SU-DHL-6 (cell line): ENCODE data around the gene PLA2G4F.

ENCODE experiments used
- H2AFZ ChIP-seq: fragments of 200-600 bp; sonication (generic); 2 replicates; pipeline ENCODE4 v1.6.1; 2014; ENCODE audit warnings: low read depth, mild to moderate bottlenecking, moderate library complexity, mixed read lengths, antibody characterized with exemption, low read length; ENCODE audit not compliant: severe bottlenecking
- H3F3A ChIP-seq: fragments of 200-600 bp; shearing (Covaris generic); 2 replicates; pipeline ENCODE4 v1.6.0; 2016; ENCODE audit warnings: antibody characterized with exemption, mild to moderate bottlenecking; ENCODE audit not compliant: insufficient read depth
- H3K27ac ChIP-seq: fragments of 200-600 bp; sonication (generic); 2 replicates; pipeline ENCODE4 v1.5.1; 2016; ENCODE audit warnings: low read depth, mild to moderate bottlenecking, low read length, moderate library complexity, mixed read lengths
- H3K27me3 ChIP-seq: fragments of 200-600 bp; sonication (generic), shearing (Covaris generic); 2 replicates; pipeline ENCODE4 v1.6.0; 2014; ENCODE audit warnings: mild to moderate bottlenecking, low read length
- H3K36me3 ChIP-seq: fragments of 200-600 bp; sonication (generic); 2 replicates; pipeline ENCODE4 v1.6.1; 2014; ENCODE audit warnings: mild to moderate bottlenecking, low read length, mixed read lengths
- H3K4me2 ChIP-seq: fragments of 300-600, 200-600 bp; shearing (Covaris generic), sonication (generic); 2 replicates; pipeline ENCODE4 v1.6.0; 2014; ENCODE audit warnings: low read length, low read depth, mild to moderate bottlenecking; ENCODE audit not compliant: poor library complexity, severe bottlenecking
- H3K4me3 ChIP-seq: fragments of 200-600 bp; sonication (generic); 2 replicates; pipeline ENCODE4 v1.5.1; 2014; ENCODE audit warnings: antibody characterized with exemption, low read length, mild to moderate bottlenecking, mixed read lengths; ENCODE audit not compliant: insufficient read depth, poor library complexity, severe bottlenecking
- H3K79me2 ChIP-seq: fragments of 200-600 bp; sonication (generic); 2 replicates; pipeline ENCODE4 v1.6.1; 2014; ENCODE audit warnings: mild to moderate bottlenecking, low read length, moderate library complexity; ENCODE audit not compliant: insufficient read depth
- H3K9ac ChIP-seq: fragments of 200-600 bp; sonication (generic); 2 replicates; pipeline ENCODE4 v1.7.0; 2014; ENCODE audit warnings: mild to moderate bottlenecking, low read length
- H3K9me2 ChIP-seq: fragments of 200-600 bp; sonication (generic); replicated peaks from 2 replicates; pipeline ENCODE4 v1.6.1; 2014; ENCODE audit warnings: low read length; ENCODE audit not compliant: insufficient read depth
- H3K9me3 ChIP-seq: fragments of 200-600 bp; sonication (generic); 2 replicates; pipeline ENCODE4 v1.6.1; 2014; ENCODE audit warnings: low read length, mixed read lengths; ENCODE audit not compliant: insufficient read depth
- H4K20me1 ChIP-seq: fragments of 200-600 bp; sonication (generic); 2 replicates; pipeline ENCODE4 v1.6.1; 2014; ENCODE audit warnings: low read depth, mild to moderate bottlenecking, antibody characterized with exemption, low read length, moderate library complexity, mixed read lengths
- CTCF ChIP-seq: fragments of 200-600 bp; sonication (generic); IDR thresholded peaks from one replicate; pipeline ENCODE4 v1.5.1; 2017; ENCODE audit warnings: antibody characterized with exemption, mild to moderate bottlenecking, low read length, moderate library complexity; ENCODE audit not compliant: insufficient read depth, poor library complexity, severe bottlenecking
- EZH2phosphoT487 ChIP-seq: fragments of 200-600 bp; sonication (generic), shearing (Covaris generic); conservative IDR thresholded peaks from 2 replicates; pipeline ENCODE4 v1.6.1; 2018; ENCODE audit warnings: mild to moderate bottlenecking, antibody characterized with exemption, low read length, moderate library complexity, mixed read lengths

The PLA2G4F gene

GRCh38 chr15:42143866-42144625 lies 12.4 kb downstream of the PLA2G4F start:
- TF ChIP-seq CTCF (no peak), EZH2phosphoT487 (no peak)
- H3K4me2 ChIP-seq, result no peak overlapping the region
- H3K79me2 ChIP-seq, result no peaks in the 10 kb centered on the region
- no peaks in the 10 kb centered on the region for H3K9me2 ChIP-seq
- no peaks in the 10 kb centered on the region for H3K27me3 ChIP-seq
- no peak overlapping the region for H3K9ac ChIP-seq
- no peak overlapping the region for H3K27ac ChIP-seq
- no peaks in the 10 kb centered on the region for H3K36me3 ChIP-seq
- no peaks in the 10 kb centered on the region for H3F3A ChIP-seq
- H4K20me1 ChIP-seq, result no peaks in the 10 kb centered on the region
- H3K9me3 ChIP-seq, result no peaks in the 10 kb centered on the region
- no peak overlapping the region for H3K4me3 ChIP-seq
- no peak overlapping the region for H2AFZ ChIP-seq

GRCh38 chr15:42143356-42143755 lies 13.1 kb downstream of the PLA2G4F start:
- Histone ChIP-seq H3F3A (no peaks in the 10 kb centered on the region), H3K4me3 (no peak overlapping the region)
- TF ChIP-seq EZH2phosphoT487, result no peak
- no peak for TF ChIP-seq CTCF

GRCh38 chr15:42141795-42142667 lies 14.4 kb downstream of the PLA2G4F start:
- Histone ChIP-seq H3K4me2 (no peak overlapping the region), H3F3A (no peaks in the 10 kb centered on the region), H3K27me3 (no peaks in the 10 kb centered on the region), H3K27ac (no peak overlapping the region), H3K4me3 (no peak overlapping the region), H3K9me2 (no peaks in the 10 kb centered on the region), H3K36me3 (no peaks in the 10 kb centered on the region), H3K9ac (no peak overlapping the region), H3K79me2 (no peaks in the 10 kb centered on the region), H2AFZ (no peak overlapping the region), H4K20me1 (no peaks in the 10 kb centered on the region), H3K9me3 (no peaks in the 10 kb centered on the region)
- no peak for TF ChIP-seq EZH2phosphoT487
- no peak for TF ChIP-seq CTCF

More at GRCh38 chr15:42143356-42143755, 13.1 kb downstream of the PLA2G4F start:
- H4K20me1 ChIP-seq, result no peaks in the 10 kb centered on the region
- H3K9me3 ChIP-seq, result no peaks in the 10 kb centered on the region
- H3K27ac ChIP-seq, result no peak overlapping the region
- no peaks in the 10 kb centered on the region for H3K36me3 ChIP-seq
- H3K27me3 ChIP-seq, result no peaks in the 10 kb centered on the region
- no peak overlapping the region for H3K4me2 ChIP-seq
- no peak overlapping the region for H3K9ac ChIP-seq
- H3K9me2 ChIP-seq, result no peaks in the 10 kb centered on the region
- H2AFZ ChIP-seq, result no peak overlapping the region
- H3K79me2 ChIP-seq, result no peaks in the 10 kb centered on the region
